ENCODE data around the gene LHFPL4.
"Not testable (repeated sequence)": the region's sequence is repeated elsewhere in the genome, so short reads cannot be mapped to it uniquely, and the experiment has no call there.

LHFPL4 gene

DNA sequence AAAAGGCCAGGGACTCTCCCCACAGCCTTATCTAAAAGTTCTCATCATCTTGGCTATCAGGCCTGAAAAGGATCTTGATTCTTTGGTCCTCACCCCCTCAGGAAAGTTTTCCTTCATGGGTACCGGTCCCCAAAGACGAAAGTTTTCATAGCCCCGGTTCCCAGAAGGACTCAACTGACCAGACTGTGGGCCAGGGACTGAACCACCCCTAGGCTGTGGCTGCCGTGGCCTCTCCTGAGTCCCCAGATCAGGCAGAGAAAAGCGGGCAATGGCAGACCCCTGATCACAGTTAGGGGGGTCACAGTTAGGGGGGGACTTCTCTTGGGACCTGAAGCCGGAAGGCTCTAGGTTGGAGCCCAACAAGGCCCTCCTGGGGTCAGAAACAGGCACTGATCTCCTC, 54.8 kb downstream of the LHFPL4 start:
- no peak for DNase-seq (ENCODE audit: low read depth)
- no peak overlapping the region for H3K4me3 ChIP-seq (ENCODE audit: low read length)
- TF ChIP-seq, protein P1, sequence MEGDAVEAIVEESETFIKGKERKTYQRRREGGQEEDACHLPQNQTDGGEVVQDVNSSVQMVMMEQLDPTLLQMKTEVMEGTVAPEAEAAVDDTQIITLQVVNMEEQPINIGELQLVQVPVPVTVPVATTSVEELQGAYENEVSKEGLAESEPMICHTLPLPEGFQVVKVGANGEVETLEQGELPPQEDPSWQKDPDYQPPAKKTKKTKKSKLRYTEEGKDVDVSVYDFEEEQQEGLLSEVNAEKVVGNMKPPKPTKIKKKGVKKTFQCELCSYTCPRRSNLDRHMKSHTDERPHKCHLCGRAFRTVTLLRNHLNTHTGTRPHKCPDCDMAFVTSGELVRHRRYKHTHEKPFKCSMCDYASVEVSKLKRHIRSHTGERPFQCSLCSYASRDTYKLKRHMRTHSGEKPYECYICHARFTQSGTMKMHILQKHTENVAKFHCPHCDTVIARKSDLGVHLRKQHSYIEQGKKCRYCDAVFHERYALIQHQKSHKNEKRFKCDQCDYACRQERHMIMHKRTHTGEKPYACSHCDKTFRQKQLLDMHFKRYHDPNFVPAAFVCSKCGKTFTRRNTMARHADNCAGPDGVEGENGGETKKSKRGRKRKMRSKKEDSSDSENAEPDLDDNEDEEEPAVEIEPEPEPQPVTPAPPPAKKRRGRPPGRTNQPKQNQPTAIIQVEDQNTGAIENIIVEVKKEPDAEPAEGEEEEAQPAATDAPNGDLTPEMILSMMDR (conservative IDR thresholded peaks at IDR 0.05; ENCODE audit: low read depth, low read length), result no peak

DNA sequence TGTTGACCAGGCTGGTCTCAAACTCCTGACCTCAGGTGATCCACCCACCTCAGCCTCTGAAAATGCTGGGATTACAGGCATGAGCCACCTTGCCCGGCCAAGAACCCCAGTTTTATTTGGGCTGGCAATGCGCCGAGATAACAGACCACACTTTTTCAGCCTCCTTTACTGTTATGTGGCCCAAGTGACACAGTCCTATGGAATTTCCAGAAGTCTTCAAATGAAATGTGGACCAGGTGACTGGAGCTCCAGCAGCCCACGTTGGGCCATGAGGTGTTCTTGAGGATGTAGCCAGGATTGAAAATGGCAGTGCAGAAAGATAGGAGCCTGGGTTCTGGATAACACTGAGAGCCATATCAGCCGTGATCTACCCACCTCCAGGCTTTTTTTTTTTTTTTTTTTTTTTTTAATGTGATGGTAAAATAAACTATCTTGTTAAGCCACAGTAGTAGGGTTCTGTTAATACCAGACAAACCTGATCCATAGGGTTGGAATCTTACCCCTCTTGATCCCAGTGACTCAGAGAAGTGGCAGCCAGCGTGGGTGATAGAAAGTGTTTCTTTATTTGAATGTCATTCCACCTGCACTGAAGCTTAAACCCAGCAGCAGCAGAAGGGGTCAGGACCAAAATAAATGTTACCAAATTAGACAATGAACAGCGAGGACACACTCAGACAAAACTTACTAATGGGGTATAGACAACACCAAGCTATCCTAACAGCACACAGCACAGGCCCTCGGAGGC, 55.6 kb downstream of the LHFPL4 start:
- no peak for DNase-seq (ENCODE audit: low read depth)
- TF ChIP-seq, protein P1 (conservative IDR thresholded peaks at IDR 0.05; ENCODE audit: low read depth, low read length), result no peak
- H3K4me3 ChIP-seq (ENCODE audit: low read length), result no peak overlapping the region

DNA sequence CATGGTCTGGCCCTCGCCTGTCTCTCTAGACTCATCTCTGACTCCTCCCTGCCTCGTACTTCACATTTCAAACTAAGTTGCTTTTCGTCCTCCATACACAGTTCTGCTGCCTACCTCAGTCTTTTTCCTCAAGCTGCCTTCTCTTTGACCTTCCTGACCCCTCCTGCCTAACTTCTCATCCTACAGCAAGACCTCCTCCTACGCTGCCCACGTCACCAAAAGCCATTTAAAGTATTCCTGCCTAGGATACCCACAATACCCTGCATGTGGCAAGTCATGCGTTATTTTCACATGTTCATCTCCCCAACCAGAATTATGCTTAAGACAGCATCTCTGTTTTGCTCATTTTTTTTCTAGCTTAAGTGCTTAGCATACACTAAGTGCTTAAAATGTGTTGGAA, 56.7 kb downstream of the LHFPL4 start:
- TF ChIP-seq, protein P1 (conservative IDR thresholded peaks at IDR 0.05; ENCODE audit: low read depth, low read length), result no peak
- DNase-seq (ENCODE audit: low read depth), result no peak
- H3K4me3 ChIP-seq (ENCODE audit: low read length), result no peak overlapping the region

DNA sequence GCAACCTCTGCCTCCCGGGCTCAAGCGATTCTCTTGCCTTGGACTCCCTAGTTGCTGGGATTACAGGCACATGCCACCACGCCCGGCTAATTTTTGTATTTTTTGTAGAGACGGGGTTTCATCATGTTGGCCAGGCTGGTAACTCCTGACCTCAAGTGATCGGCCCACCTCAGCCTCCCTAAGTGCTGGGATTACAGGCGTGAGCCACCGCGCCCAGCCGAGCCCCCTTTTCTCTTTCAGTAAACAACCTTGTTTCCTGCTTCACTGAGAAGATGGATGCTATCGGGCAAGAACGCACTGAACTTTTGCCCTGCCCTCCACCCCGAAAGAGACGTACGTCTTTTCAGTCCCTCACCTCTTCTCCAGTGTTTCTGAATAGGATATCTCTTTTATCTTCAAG, 59.6 kb downstream of the LHFPL4 start:
- not testable (repeated sequence) for DNase-seq (ENCODE audit: low read depth)

DNA sequence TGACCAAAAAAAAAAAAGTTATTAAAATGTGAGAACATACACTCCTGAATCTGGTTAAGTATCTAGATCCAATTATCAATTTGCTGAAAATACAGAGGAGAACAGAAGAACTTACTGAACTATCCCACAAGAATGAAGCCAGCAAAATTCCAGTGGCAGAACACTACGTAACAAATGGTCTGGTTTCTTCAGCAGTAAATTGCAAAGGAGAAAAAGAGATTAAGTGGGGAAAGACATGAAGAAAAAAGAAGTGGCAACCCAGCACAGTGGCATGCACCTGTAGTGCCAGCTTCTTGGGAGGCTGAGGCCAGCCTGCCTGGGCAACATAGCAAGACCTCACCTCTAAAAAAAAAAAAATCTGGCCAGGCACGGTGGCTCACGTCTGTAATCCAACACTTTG, 62.1 kb downstream of the LHFPL4 start:
- DNase-seq (ENCODE audit: low read depth), result no peak

More for the DNA sequence above, 59.6 kb downstream of the LHFPL4 start:
- H3K4me3 ChIP-seq (ENCODE audit: low read length), result not testable (repeated sequence)

GRCh38 chr3:9485248-9485647, 68.4 kb downstream of the LHFPL4 start:
- H3K4me3 ChIP-seq (ENCODE audit: low read length), result no peak overlapping the region
- DNase-seq (ENCODE audit: low read depth), result no peak
- TF ChIP-seq, protein P1 (conservative IDR thresholded peaks at IDR 0.05; ENCODE audit: low read depth, low read length), result no peak

More for the DNA sequence above, 62.1 kb downstream of the LHFPL4 start:
- no peak overlapping the region for H3K4me3 ChIP-seq (ENCODE audit: low read length)
- TF ChIP-seq, protein P1 (conservative IDR thresholded peaks at IDR 0.05; ENCODE audit: low read depth, low read length), result no peak

DNA sequence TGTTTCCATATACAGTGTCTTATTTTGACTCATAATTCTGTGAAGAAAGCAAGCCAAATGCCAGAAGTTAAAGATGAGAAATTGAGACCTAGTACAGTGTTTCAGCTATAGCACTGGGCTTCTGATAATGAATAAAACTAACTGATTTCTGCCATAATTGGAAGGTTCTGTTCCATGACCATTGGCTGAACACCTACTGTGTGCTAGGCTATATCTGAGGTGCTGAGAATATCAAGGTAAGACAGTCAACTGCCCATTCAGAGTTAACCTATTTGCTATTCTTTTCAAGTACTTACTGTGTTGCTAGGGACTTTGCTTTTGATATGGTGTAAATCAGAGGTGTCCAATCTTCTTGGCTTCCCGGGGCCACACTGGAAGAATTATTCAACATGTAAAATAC, 73.4 kb downstream of the LHFPL4 start:
- TF ChIP-seq, protein P1 (conservative IDR thresholded peaks at IDR 0.05; ENCODE audit: low read depth, low read length), result no peak
- H3K4me3 ChIP-seq (ENCODE audit: low read length), result no peak overlapping the region
- no peak for DNase-seq (ENCODE audit: low read depth)

Measured in retinal pigment epithelial cell (primary cell).